Suprapubic skin (tissue), 4 donors: ENCODE data around the gene NFIA.

Source experiments
- EP300 ChIP-seq: sonication (generic); formaldehyde crosslinking; IDR thresholded peaks from one replicate; pipeline ENCODE4 v1.6.1; 2017; ENCODE audit warnings: antibody characterized with exemption
- POLR2A ChIP-seq, 2 donors: fragments of 450-650 bp; IDR thresholded peaks; one replicate each; pipeline ENCODE4 v1.6.1; 2017; ENCODE audit warnings: antibody characterized with exemption in 2 of 2, mild to moderate bottlenecking in 2 of 2, moderate library complexity in 2 of 2
- POLR2AphosphoS5 ChIP-seq, 3 donors: sonication (generic); formaldehyde crosslinking; IDR thresholded peaks; one replicate each; pipeline ENCODE4 v1.6.1; 2017; ENCODE audit warnings: antibody characterized with exemption in 3 of 3
- TF ChIP-seq, protein P1 (sequence below), 2 donors: fragments of 200-600 bp in 1 of 2; fragments of 450-650 bp in 1 of 2; sonication (generic) in 1 of 2; IDR thresholded peaks; one replicate each; pipeline ENCODE4 v1.5.1; 2016 to 2019; ENCODE audit warnings: antibody characterized with exemption in 2 of 2, mild to moderate bottlenecking in 1 of 2, moderate library complexity in 1 of 2

DNA sequence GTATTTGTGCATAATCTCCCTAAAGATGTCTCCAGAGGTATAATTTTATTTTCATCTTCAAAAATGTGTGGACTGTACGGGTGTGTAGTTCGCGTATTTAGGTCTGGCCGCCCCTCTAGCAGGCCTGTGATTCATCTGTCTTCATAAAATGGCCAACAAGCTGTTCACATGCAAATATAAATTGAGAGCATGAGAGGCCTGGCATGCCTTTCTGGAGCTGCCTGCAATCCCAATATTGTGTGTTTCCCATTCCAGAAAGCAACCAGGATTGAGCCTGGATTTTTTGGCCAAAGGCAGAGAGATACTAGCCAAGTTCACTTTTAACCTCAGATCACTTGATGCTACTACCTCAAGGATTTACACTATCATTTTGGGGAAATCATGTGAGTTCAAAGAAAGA lies 197.2 kb downstream of the NFIA start:
- TF ChIP-seq POLR2A (IDR thresholded peaks at IDR 0.05) = no peak
- TF ChIP-seq, protein P1, sequence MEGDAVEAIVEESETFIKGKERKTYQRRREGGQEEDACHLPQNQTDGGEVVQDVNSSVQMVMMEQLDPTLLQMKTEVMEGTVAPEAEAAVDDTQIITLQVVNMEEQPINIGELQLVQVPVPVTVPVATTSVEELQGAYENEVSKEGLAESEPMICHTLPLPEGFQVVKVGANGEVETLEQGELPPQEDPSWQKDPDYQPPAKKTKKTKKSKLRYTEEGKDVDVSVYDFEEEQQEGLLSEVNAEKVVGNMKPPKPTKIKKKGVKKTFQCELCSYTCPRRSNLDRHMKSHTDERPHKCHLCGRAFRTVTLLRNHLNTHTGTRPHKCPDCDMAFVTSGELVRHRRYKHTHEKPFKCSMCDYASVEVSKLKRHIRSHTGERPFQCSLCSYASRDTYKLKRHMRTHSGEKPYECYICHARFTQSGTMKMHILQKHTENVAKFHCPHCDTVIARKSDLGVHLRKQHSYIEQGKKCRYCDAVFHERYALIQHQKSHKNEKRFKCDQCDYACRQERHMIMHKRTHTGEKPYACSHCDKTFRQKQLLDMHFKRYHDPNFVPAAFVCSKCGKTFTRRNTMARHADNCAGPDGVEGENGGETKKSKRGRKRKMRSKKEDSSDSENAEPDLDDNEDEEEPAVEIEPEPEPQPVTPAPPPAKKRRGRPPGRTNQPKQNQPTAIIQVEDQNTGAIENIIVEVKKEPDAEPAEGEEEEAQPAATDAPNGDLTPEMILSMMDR (IDR thresholded peaks at IDR 0.05) = no peak
- TF ChIP-seq EP300 = no peak
- no peak for TF ChIP-seq POLR2AphosphoS5 (IDR thresholded peaks at IDR 0.05)
